CD14-positive monocyte (primary cell): ENCODE results near the gene NUP188. TPM values are rescaled to one million over a fixed set of nuclear protein-coding genes. Genes with fewer than 3 reads are reported as not detected.

Experiments
- DNase-seq, 3 donors: peaks; one replicate each; pipeline ENCODE4 v3.0.0-alpha.2; 2011 to 2022
- H2AFZ ChIP-seq: 2 replicates; pipeline ENCODE4 v1.6.0; 2012; ENCODE audit warnings: mild to moderate bottlenecking, low read depth, low read length, inconsistent platforms; ENCODE audit not compliant: insufficient read depth, poor library complexity, severe bottlenecking
- H3K27ac ChIP-seq, 2 donors: 1 replicate in 1 of 2; 2 replicates in 1 of 2; pipeline ENCODE4 v1.5.1; 2012 to 2013; ENCODE audit warnings: low read length in 2 of 2, control low read depth in 1 of 2, inconsistent platforms in 1 of 2, low read depth in 1 of 2, mild to moderate bottlenecking in 1 of 2
- H3K27me3 ChIP-seq, 2 donors: one replicate each; pipeline versions ENCODE4 v1.6.0 to v1.6.1; 2011 to 2013; ENCODE audit warnings: low read length in 2 of 2; ENCODE audit not compliant: control insufficient read depth in 2 of 2, insufficient read depth in 2 of 2
- H3K36me3 ChIP-seq, 2 donors: replicated peaks in 1 of 2; 1 replicate in 1 of 2; 2 replicates in 1 of 2; pipeline versions ENCODE4 v1.5.1 to v1.6.1; 2012 to 2013; ENCODE audit warnings: low read length in 2 of 2, control low read depth in 1 of 2, inconsistent platforms in 1 of 2, mild to moderate bottlenecking in 1 of 2; ENCODE audit not compliant: insufficient read depth in 2 of 2, control insufficient read depth in 1 of 2
- H3K4me1 ChIP-seq, 2 donors: 1 replicate in 1 of 2; 2 replicates in 1 of 2; pipeline versions ENCODE4 v1.5.1 to v1.6.1; 2012 to 2013; ENCODE audit warnings: low read length in 2 of 2, control low read depth in 1 of 2, inconsistent platforms in 1 of 2, mild to moderate bottlenecking in 1 of 2, moderate library complexity in 1 of 2; ENCODE audit not compliant: insufficient read depth in 2 of 2, control insufficient read depth in 1 of 2
- H3K4me2 ChIP-seq: replicated peaks from 2 replicates; pipeline ENCODE3; 2012; ENCODE audit warnings: low read length, moderate library complexity, mild to moderate bottlenecking; ENCODE audit not compliant: poor library complexity, severe bottlenecking; ENCODE audit errors: extremely low read depth
- H3K4me3 ChIP-seq, 3 experiments: fragments of 200-600 bp in 1 of 3; sonication (generic) in 1 of 3; replicated peaks in 1 of 3; 1 replicate in 2 of 3; 2 replicates in 1 of 3; pipeline ENCODE4 v1.5.1; 2011 to 2013; ENCODE audit warnings: low read length in 3 of 3, mild to moderate bottlenecking in 3 of 3, control low read depth in 2 of 3, low read depth in 2 of 3, inconsistent platforms in 1 of 3, moderate library complexity in 1 of 3
- H3K79me2 ChIP-seq: 2 replicates; pipeline ENCODE4 v1.6.0; 2012; ENCODE audit warnings: mild to moderate bottlenecking, control low read depth, inconsistent platforms, low read length, moderate library complexity; ENCODE audit not compliant: insufficient read depth
- H3K9ac ChIP-seq: 2 replicates; pipeline ENCODE4 v1.6.0; 2017; ENCODE audit warnings: low read length, mild to moderate bottlenecking; ENCODE audit not compliant: insufficient read depth, poor library complexity, severe bottlenecking
- H3K9me3 ChIP-seq, 2 donors: replicated peaks in 1 of 2; 1 replicate in 1 of 2; 2 replicates in 1 of 2; pipeline versions ENCODE4 v1.5.1 to v1.6.1; 2012 to 2013; ENCODE audit warnings: low read length in 2 of 2, control low read depth in 1 of 2; ENCODE audit not compliant: control insufficient read depth in 1 of 2, insufficient read depth in 1 of 2
- H4K20me1 ChIP-seq: 2 replicates; pipeline ENCODE4 v1.6.0; 2012; ENCODE audit warnings: mild to moderate bottlenecking, low read length, control low read depth, moderate library complexity; ENCODE audit not compliant: insufficient read depth
- H3K27ac Mint-ChIP-seq, 7 donors: one replicate each; pipeline ENCODE4 v1.8.0; 2020; ENCODE audit warnings: mild to moderate bottlenecking in 7 of 7, mixed read lengths in 7 of 7, moderate library complexity in 6 of 7, inconsistent platforms in 2 of 7
- H3K27me3 Mint-ChIP-seq, 3 donors: one replicate each; pipeline ENCODE4 v1.8.0; 2021 to 2022; ENCODE audit warnings: low read depth in 3 of 3, mild to moderate bottlenecking in 3 of 3, mixed read lengths in 3 of 3, moderate library complexity in 3 of 3, inconsistent platforms in 1 of 3
- H3K36me3 Mint-ChIP-seq, 2 donors: one replicate each; pipeline ENCODE4 v1.8.0; 2020; ENCODE audit warnings: mixed read lengths in 2 of 2, inconsistent platforms in 1 of 2, mild to moderate bottlenecking in 1 of 2
- H3K4me1 Mint-ChIP-seq: one replicate; pipeline ENCODE4 v1.8.0; 2020; ENCODE audit warnings: mild to moderate bottlenecking, mixed read lengths
- H3K4me3 Mint-ChIP-seq, 2 donors: one replicate each; pipeline ENCODE4 v1.8.0; 2020; ENCODE audit warnings: mild to moderate bottlenecking in 2 of 2, mixed read lengths in 2 of 2, moderate library complexity in 1 of 2
- H3K9me3 Mint-ChIP-seq, 7 donors: one replicate each; pipeline ENCODE4 v1.8.0; 2020 to 2022; ENCODE audit warnings: mixed read lengths in 7 of 7, mild to moderate bottlenecking in 6 of 7, moderate library complexity in 6 of 7, inconsistent platforms in 2 of 7
- WGBS: methylation state at CpG from one replicate; pipeline ENCODE4 v1.1.5; 2013; ENCODE audit warnings: missing lambda C conversion rate; ENCODE audit not compliant: insufficient coverage; 5-methylcytosine and 5-hydroxymethylcytosine counted together
- intact Hi-C, 2 donors: fragments of 100-400 bp; cut with micrococcal nuclease; formaldehyde crosslinking; loops; one replicate each; pipeline versions ENCODE4 v1.15.0 to v1.15.1; 2023
- polyA plus RNA-seq, 3 donors: library from polyadenylated mRNA; depleted of rRNA in 1 of 3; unstranded in 2 of 3; stranded (reverse) in 1 of 3; fragments of 300-500 nt in 2 of 3; fragments of >200 nt in 1 of 3; fragmentation: Illumina TruSeq in 2 of 3; gene quantifications; 1 replicate in 2 of 3; 2 replicates in 1 of 3; pipeline ENCODE4 v1.2.3, GENCODE V29; 2012 to 2021
- TF ChIP-seq, protein P1 (sequence below): fragments of 200-600 bp; IDR thresholded peaks from one replicate; pipeline ENCODE4 v1.8.0; 2022; ENCODE audit warnings: antibody characterized with exemption, mild to moderate bottlenecking

The NUP188 gene
- polyA plus RNA-seq, 3 donors, result 10.5 to 28.2 (median 17.2) TPM

DNA sequence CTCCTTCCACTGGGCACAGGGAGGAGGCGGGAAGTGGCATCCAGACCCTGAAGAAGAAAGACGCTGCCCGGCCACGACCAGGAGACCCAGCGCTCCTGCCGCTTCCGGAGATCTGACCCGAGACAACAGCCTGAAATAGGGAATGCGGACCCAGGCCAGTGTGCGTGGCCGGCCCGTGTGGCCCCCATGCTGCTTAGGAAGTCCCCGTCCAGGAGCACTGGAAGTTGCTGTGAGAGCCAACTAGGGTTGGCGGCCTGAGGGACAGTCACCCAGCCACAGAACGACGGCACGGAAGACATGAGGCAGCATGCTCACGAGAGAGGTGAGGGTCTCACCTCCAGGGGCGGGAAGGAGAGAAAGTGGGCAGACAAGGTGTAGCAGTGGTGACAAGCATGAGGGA, 63.7 kb downstream of the NUP188 start:
- Mint-ChIP-seq H3K36me3 (peaks cover 43 to 80% of the 10 kb centered on the region in 2 donors), H3K4me3 (no peak overlapping the region), H3K27ac (peak overlapping the region in 1 of 7 donors; percentile 27), H3K9me3 (no peaks in the 10 kb centered on the region), H3K4me1 (peaks cover 9% of the 10 kb centered on the region), H3K27me3 (peaks cover 0 to 3% (median 0%) of the 10 kb centered on the region in 3 donors)
- no peak overlapping the region for H3K9ac ChIP-seq
- H3K36me3 ChIP-seq, result peaks cover 44 to 66% of the 10 kb centered on the region in 2 donors
- no peak overlapping the region for H3K4me3 ChIP-seq
- H3K4me2 ChIP-seq, result no peak overlapping the region
- no peaks in the 10 kb centered on the region for H3K9me3 ChIP-seq
- no peak for DNase-seq
- H3K79me2 ChIP-seq, result no peaks in the 10 kb centered on the region
- no peaks in the 10 kb centered on the region for H4K20me1 ChIP-seq
- peaks cover 7 to 8% of the 10 kb centered on the region in 2 donors for H3K4me1 ChIP-seq
- H3K27me3 ChIP-seq, result no peaks in the 10 kb centered on the region
- intact Hi-C loops, result no loop called here
- WGBS, result 98% methylated on average over 14 of the region's 19 CpGs
- TF ChIP-seq, protein P1, sequence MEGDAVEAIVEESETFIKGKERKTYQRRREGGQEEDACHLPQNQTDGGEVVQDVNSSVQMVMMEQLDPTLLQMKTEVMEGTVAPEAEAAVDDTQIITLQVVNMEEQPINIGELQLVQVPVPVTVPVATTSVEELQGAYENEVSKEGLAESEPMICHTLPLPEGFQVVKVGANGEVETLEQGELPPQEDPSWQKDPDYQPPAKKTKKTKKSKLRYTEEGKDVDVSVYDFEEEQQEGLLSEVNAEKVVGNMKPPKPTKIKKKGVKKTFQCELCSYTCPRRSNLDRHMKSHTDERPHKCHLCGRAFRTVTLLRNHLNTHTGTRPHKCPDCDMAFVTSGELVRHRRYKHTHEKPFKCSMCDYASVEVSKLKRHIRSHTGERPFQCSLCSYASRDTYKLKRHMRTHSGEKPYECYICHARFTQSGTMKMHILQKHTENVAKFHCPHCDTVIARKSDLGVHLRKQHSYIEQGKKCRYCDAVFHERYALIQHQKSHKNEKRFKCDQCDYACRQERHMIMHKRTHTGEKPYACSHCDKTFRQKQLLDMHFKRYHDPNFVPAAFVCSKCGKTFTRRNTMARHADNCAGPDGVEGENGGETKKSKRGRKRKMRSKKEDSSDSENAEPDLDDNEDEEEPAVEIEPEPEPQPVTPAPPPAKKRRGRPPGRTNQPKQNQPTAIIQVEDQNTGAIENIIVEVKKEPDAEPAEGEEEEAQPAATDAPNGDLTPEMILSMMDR, result no peak
- H2AFZ ChIP-seq, result no peak overlapping the region
- H3K27ac ChIP-seq, result no peak overlapping the region

DNA sequence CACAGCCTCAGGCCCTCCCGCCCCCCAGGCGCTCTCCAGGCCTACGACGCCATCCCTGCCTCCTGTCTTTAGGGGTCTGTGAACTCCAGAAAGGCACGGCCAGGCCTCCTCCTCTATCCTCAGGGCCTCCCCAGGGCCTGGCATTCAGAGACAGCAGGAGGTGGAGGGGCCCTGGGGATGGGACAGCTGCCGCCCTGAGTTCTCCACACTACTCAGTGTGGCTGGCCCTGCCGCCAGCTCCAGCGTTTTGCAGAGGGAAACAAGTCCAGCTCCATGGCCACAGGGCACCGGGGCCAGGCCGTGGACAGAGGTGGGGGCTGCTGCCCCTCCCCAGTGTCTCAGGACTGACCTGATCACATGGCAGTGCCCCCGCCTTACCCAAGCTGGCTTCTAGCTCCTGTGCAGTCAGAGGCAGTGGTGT, 64.3 kb downstream of the NUP188 start:
- intact Hi-C loops, result no loop called here
- H3K9ac ChIP-seq, result no peak overlapping the region
- no peak overlapping the region for H3K4me2 ChIP-seq
- H4K20me1 ChIP-seq, result no peaks in the 10 kb centered on the region
- TF ChIP-seq, protein P1, result no peak
- 93% methylated on average over 10 of the region's 11 CpGs for WGBS
- no peak overlapping the region for H3K27ac ChIP-seq
- H2AFZ ChIP-seq, result no peak overlapping the region
- peaks cover 0 to 3% (median 0%) of the 10 kb centered on the region in 3 donors for H3K27me3 Mint-ChIP-seq
- H3K79me2 ChIP-seq, result no peaks in the 10 kb centered on the region
- H3K9me3 Mint-ChIP-seq, result no peaks in the 10 kb centered on the region
- no peak for DNase-seq
- peaks cover 7 to 8% of the 10 kb centered on the region in 2 donors for H3K4me1 ChIP-seq
- H3K4me1 Mint-ChIP-seq, result peaks cover 9% of the 10 kb centered on the region
- H3K27ac Mint-ChIP-seq, result no peak overlapping the region
- peaks cover 38 to 64% of the 10 kb centered on the region in 2 donors for H3K36me3 ChIP-seq
- H3K4me3 ChIP-seq, result no peak overlapping the region
- H3K36me3 Mint-ChIP-seq, result peaks cover 39 to 79% of the 10 kb centered on the region in 2 donors
- H3K27me3 ChIP-seq, result no peaks in the 10 kb centered on the region
- H3K4me3 Mint-ChIP-seq, result no peak overlapping the region
- H3K9me3 ChIP-seq, result no peaks in the 10 kb centered on the region
